B cell (primary cell): ENCODE results near the gene ISOC2. TPM values are rescaled to one million over a fixed set of nuclear protein-coding genes. Genes with fewer than 3 reads are reported as not detected.
A peak's percentile ranks its signal among the peaks of the same experiment; 100 is the strongest.

Source experiments
- ATAC-seq: fragments of 200-7000 bp; cut with Tn5 transposase; one replicate; pipeline ENCODE4 v1.10.0; 2021; ENCODE audit warnings: low read depth, mild to moderate bottlenecking, moderate number of reproducible peaks, moderate library complexity
- CTCF ChIA-PET: fragments of 350-600 bp; sonication (Branson Sonifier 250); formaldehyde crosslinking; loops from one replicate; lab custom pipeline; 2021; ENCODE audit warnings: antibody characterized with exemption, inconsistent platforms; lab: Charles Lee
- POLR2A ChIA-PET: fragments of 350-600 bp; sonication (Branson Sonifier 250); formaldehyde crosslinking; loops from one replicate; lab custom pipeline; 2021; ENCODE audit warnings: antibody characterized with exemption; lab: Charles Lee
- DNase-seq: peaks from one replicate; pipeline ENCODE4 v3.0.0; 2013
- H2AFZ ChIP-seq: 2 replicates; pipeline ENCODE4 v1.6.1; 2012; ENCODE audit warnings: mild to moderate bottlenecking, low read depth, low read length; ENCODE audit not compliant: insufficient read depth, poor library complexity, severe bottlenecking
- H3K27ac ChIP-seq, 2 donors: 1 replicate in 1 of 2; 2 replicates in 1 of 2; pipeline ENCODE4 v1.5.1; 2012 to 2013; ENCODE audit warnings: low read length in 2 of 2, mild to moderate bottlenecking in 2 of 2, moderate library complexity in 1 of 2
- H3K27me3 ChIP-seq, 4 experiments: fragments of 200-600 bp in 1 of 4; sonication (generic) in 1 of 4; replicated peaks in 1 of 4; 1 replicate in 2 of 4; 2 replicates in 2 of 4; pipeline versions ENCODE4 v1.6.1 to v1.7.0; 2013 to 2016; ENCODE audit warnings: low read length in 3 of 4, mild to moderate bottlenecking in 2 of 4, mixed read lengths in 1 of 4, moderate library complexity in 1 of 4; ENCODE audit not compliant: insufficient read depth in 4 of 4, control insufficient read depth in 3 of 4; ENCODE audit errors: control extremely low read depth in 1 of 4
- H3K36me3 ChIP-seq, 2 experiments: replicated peaks in 1 of 2; 1 replicate in 1 of 2; 2 replicates in 1 of 2; pipeline versions ENCODE4 v1.6.1 to v1.7.1; 2013; ENCODE audit warnings: low read length in 1 of 2; ENCODE audit not compliant: insufficient read depth in 2 of 2, control insufficient read depth in 1 of 2; ENCODE audit errors: control extremely low read depth in 1 of 2, extremely low read depth in 1 of 2
- H3K4me1 ChIP-seq, 2 donors: fragments of 200-600 bp in 1 of 2; sonication (generic) in 1 of 2; 1 replicate in 1 of 2; 2 replicates in 1 of 2; pipeline versions ENCODE4 v1.5.1 to v1.6.1; 2013 to 2017; ENCODE audit warnings: low read length in 2 of 2; ENCODE audit not compliant: control insufficient read depth in 2 of 2, insufficient read depth in 2 of 2
- H3K4me2 ChIP-seq: replicated peaks from 2 replicates; pipeline ENCODE3; 2012; ENCODE audit warnings: mild to moderate bottlenecking, low read depth, low read length; ENCODE audit not compliant: poor library complexity, severe bottlenecking
- H3K4me3 ChIP-seq, 5 experiments: fragments of 200-600 bp in 1 of 5; sonication (generic) in 1 of 5; 1 replicate in 3 of 5; 2 replicates in 2 of 5; pipeline versions ENCODE4 v1.5.1 to v1.7.0; 2011 to 2016; ENCODE audit warnings: low read length in 4 of 5, mild to moderate bottlenecking in 4 of 5, low read depth in 2 of 5, control low read depth in 1 of 5, moderate library complexity in 1 of 5; ENCODE audit not compliant: insufficient read depth in 1 of 5; ENCODE audit errors: control extremely low read depth in 1 of 5, extremely low read depth in 1 of 5
- H3K79me2 ChIP-seq: fragments of 200-600 bp; sonication (generic); one replicate; pipeline ENCODE4 v1.6.0; 2016; ENCODE audit warnings: low read length; ENCODE audit not compliant: control insufficient read depth, insufficient read depth
- H3K9ac ChIP-seq: fragments of 200-600 bp; sonication (generic); 2 replicates; pipeline ENCODE4 v1.6.1; 2017; ENCODE audit warnings: mild to moderate bottlenecking, low read length, moderate library complexity
- H3K9me3 ChIP-seq, 3 donors: one replicate each; pipeline versions ENCODE4 v1.6.1 to v1.7.1; 2013; ENCODE audit warnings: low read length in 2 of 3; ENCODE audit not compliant: control insufficient read depth in 2 of 3, insufficient read depth in 1 of 3; ENCODE audit errors: control extremely low read depth in 1 of 3
- H4K20me1 ChIP-seq: 2 replicates; pipeline ENCODE4 v1.6.0; 2012; ENCODE audit warnings: mild to moderate bottlenecking, low read length; ENCODE audit not compliant: insufficient read depth, control insufficient read depth, poor library complexity, severe bottlenecking
- H3K27ac Mint-ChIP-seq: one replicate; pipeline ENCODE4 v1.8.0; 2021; ENCODE audit warnings: mixed read lengths
- H3K27me3 Mint-ChIP-seq: one replicate; pipeline ENCODE4 v1.8.0; 2021; ENCODE audit warnings: mixed read lengths
- H3K4me1 Mint-ChIP-seq: one replicate; pipeline ENCODE4 v1.8.0; 2021; ENCODE audit warnings: mixed read lengths
- H3K4me3 Mint-ChIP-seq: one replicate; pipeline ENCODE4 v1.8.0; 2021; ENCODE audit warnings: mixed read lengths
- H3K9me3 Mint-ChIP-seq: one replicate; pipeline ENCODE4 v1.8.0; 2022; ENCODE audit warnings: mixed read lengths; ENCODE audit not compliant: insufficient read depth
- CTCF ChIP-seq: fragments of 200-600 bp; IDR thresholded peaks from one replicate; pipeline ENCODE4 v1.8.0; 2022; ENCODE audit warnings: antibody characterized with exemption, mild to moderate bottlenecking
- EZH2 ChIP-seq: IDR thresholded peaks from 2 replicates; pipeline ENCODE4 v1.6.1; 2012; ENCODE audit warnings: borderline replicate concordance, low read depth, mild to moderate bottlenecking, moderate library complexity, low read length; ENCODE audit not compliant: insufficient read depth, poor library complexity, severe bottlenecking
- WGBS: methylation state at CpG from one replicate; pipeline ENCODE4 v1.1.5; 2013; ENCODE audit warnings: missing lambda C conversion rate; ENCODE audit not compliant: insufficient coverage; 5-methylcytosine and 5-hydroxymethylcytosine counted together
- intact Hi-C: fragments of 100-400 bp; cut with micrococcal nuclease; formaldehyde crosslinking; loops from one replicate; pipeline ENCODE4 v1.10.0; 2022
- polyA plus RNA-seq: library from polyadenylated mRNA; depleted of rRNA; stranded (reverse); fragments of >200 nt; gene quantifications from 2 replicates; pipeline ENCODE4 v1.2.3, GENCODE V29; 2012
- total RNA-seq, 2 donors: library from RNA; stranded (reverse); fragments of 120-200 nt in 1 of 2; gene quantifications; 1 replicate in 1 of 2; 2 replicates in 1 of 2; pipeline versions ENCODE4 v1.2.3 to v1.2.4, GENCODE V29; 2013 to 2022

Gene ISOC2
- total and polyA plus RNA-seq, 2 donors (not counting 1 experiment from before 2014, with no cell fraction given), result 10.0 to 27.6 TPM

GRCh38 chr19:55460670-55461258 is 678 bp downstream of the ISOC2 start:
- peaks cover 0 to 3% (median 0%) of the 10 kb centered on the region in 3 donors for H3K9me3 ChIP-seq
- H3K4me2 ChIP-seq, result peak overlapping the region; percentile 89
- H2AFZ ChIP-seq, result peak overlapping the region; percentile 71
- Mint-ChIP-seq H3K4me3 (peak overlapping the region; percentile 87), H3K4me1 (peaks cover 20% of the 10 kb centered on the region), H3K9me3 (no peaks in the 10 kb centered on the region), H3K27ac (peak overlapping the region; percentile 63), H3K27me3 (no peaks in the 10 kb centered on the region)
- H3K27me3 ChIP-seq, result no peaks in the 10 kb centered on the region
- H3K4me1 ChIP-seq, result peaks cover 10 to 14% of the 10 kb centered on the region in 2 donors
- no peaks in the 10 kb centered on the region for H3K36me3 ChIP-seq
- intact Hi-C loops, result loop anchor here (1.0 to 5.0 kb wide), 7 partner anchors 16 to 201 kb away; partner anchors contain the start of genes HSPBP1, KMT5C, PPP6R1 and UBE2S
- DNase-seq (peak; percentile 60), ATAC-seq (no peak)
- H3K9ac ChIP-seq, result peak overlapping the region; percentile 80
- 44% methylated on average over 21 of the region's 24 CpGs for WGBS
- no peaks in the 10 kb centered on the region for H4K20me1 ChIP-seq
- no peak for TF ChIP-seq EZH2
- no peak for TF ChIP-seq CTCF
- H3K79me2 ChIP-seq, result no peaks in the 10 kb centered on the region
- peak overlapping the region; percentile 42 to 98 (median 90) for H3K4me3 ChIP-seq
- ChIA-PET CTCF (interaction anchor here (1.8 to 1.9 kb wide), 2 partner anchors 15 to 43 kb away, joined by 8 to 11 read pairs; partner anchors contain the start of gene ZNF628), POLR2A (interaction anchor here (1.1 kb wide), 1 partner anchor 15 kb away, joined by 3 read pairs; no protein-coding TSS in a partner anchor)
- peak overlapping the region; percentile 73 to 78 for H3K27ac ChIP-seq
